Aorta (tissue), 5 donors: ENCODE results near the gene MYH11. TPM values are rescaled to one million over a fixed set of nuclear protein-coding genes. Genes with fewer than 3 reads are reported as not detected.
A peak's percentile ranks its signal among the peaks of the same experiment; 100 is the strongest.
"Not testable (repeated sequence)": the region's sequence is repeated elsewhere in the genome, so short reads cannot be mapped to it uniquely, and the experiment has no call there.

Experiments
- ATAC-seq: fragments of 200-7000 bp; cut with Tn5 transposase; one replicate; pipeline ENCODE4 v1.9.1; 2022; ENCODE audit warnings: moderate library complexity; ENCODE audit not compliant: low FRiP score
- DNase-seq, 2 donors: peaks; one replicate each; pipeline ENCODE4 v3.0.0-alpha.2; 2020
- H3K27ac ChIP-seq, 2 donors: one replicate each; pipeline ENCODE4 v1.5.1; 2013; ENCODE audit warnings: low read length in 2 of 2, mild to moderate bottlenecking in 2 of 2, moderate library complexity in 2 of 2, control low read depth in 1 of 2, inconsistent platforms in 1 of 2, low read depth in 1 of 2
- H3K27me3 ChIP-seq, 2 donors: one replicate each; pipeline ENCODE4 v1.6.1; 2013; ENCODE audit warnings: control low read depth in 1 of 2, low read length in 1 of 2, mild to moderate bottlenecking in 1 of 2, moderate library complexity in 1 of 2; ENCODE audit not compliant: insufficient read depth in 2 of 2, control insufficient read depth in 1 of 2
- H3K36me3 ChIP-seq, 2 donors: one replicate each; pipeline ENCODE4 v1.6.1; 2013; ENCODE audit warnings: control low read depth in 1 of 2, low read length in 1 of 2, mild to moderate bottlenecking in 1 of 2; ENCODE audit not compliant: insufficient read depth in 2 of 2, control insufficient read depth in 1 of 2
- H3K4me1 ChIP-seq, 2 donors: one replicate each; pipeline ENCODE4 v1.6.1; 2013; ENCODE audit warnings: low read length in 2 of 2, control low read depth in 1 of 2, mild to moderate bottlenecking in 1 of 2, moderate library complexity in 1 of 2; ENCODE audit not compliant: insufficient read depth in 2 of 2, control insufficient read depth in 1 of 2
- H3K4me3 ChIP-seq, 2 donors: one replicate each; pipeline ENCODE4 v1.5.1; 2013; ENCODE audit warnings: low read length in 2 of 2, control low read depth in 1 of 2, mild to moderate bottlenecking in 1 of 2
- H3K9me3 ChIP-seq: one replicate; pipeline ENCODE4 v1.6.1; 2013; ENCODE audit warnings: mild to moderate bottlenecking, low read length; ENCODE audit not compliant: control insufficient read depth
- WGBS, 2 donors: extraction: QIAGEN DNeasy Blood & Tissue Kit; methylation state at CpG; one replicate each; pipeline ENCODE4 v1.1.7; 2013; 5-methylcytosine and 5-hydroxymethylcytosine counted together
- intact Hi-C, 2 donors: fragments of 100-400 bp; cut with DNase I; formaldehyde crosslinking; loops; one replicate each; pipeline versions ENCODE4 v1.14.2 to v1.15.0; 2022
- polyA plus RNA-seq, 2 donors: library from polyadenylated mRNA; stranded (reverse); fragments of 200-250 nt; gene quantifications; one replicate each; pipeline ENCODE4 v1.2.3, GENCODE V29; 2013
- total RNA-seq, 2 donors: library from RNA; stranded (reverse); fragmentation: NEBNext Ultra II Directional; extraction: Animal tissue kit (Norgen Biotek cat#: 25700); gene quantifications; one replicate each; pipeline ENCODE4 v1.2.1, GENCODE V29; 2021
- donor health status: healthy with polysubstance abuse.
- donor health status: Bipolar disorder and iron deficiency.
- donor health status: DM: no; HTN: no; CAD: no.
- donor health status: DM: no; HTN: no; CAD: no.
- donor health status: DM: yes; HTN: yes; CAD: no.

The MYH11 gene
- total and polyA plus RNA-seq, 4 donors: 631 to 2,053 (median 1,169) TPM

DNA sequence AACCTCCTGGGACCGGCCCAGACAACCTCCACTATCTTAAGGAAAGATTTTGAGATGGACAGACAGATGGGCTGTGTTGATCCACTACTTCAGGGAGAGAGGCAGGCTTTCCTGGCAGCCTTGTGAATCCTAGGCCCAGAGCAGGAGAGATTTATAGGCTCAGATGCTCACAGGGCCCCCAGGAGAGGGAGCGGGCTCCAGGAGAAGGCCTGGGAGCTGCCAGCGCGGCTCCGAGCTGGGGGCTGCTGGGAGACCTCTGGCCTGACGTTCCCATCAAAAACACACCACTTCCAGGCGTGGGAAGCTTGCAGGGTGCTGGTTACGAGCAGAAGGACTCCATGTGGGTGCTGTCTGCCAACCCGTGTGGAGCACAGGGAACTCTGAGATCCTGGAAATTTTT, 53.2 kb downstream of the MYH11 start:
- H3K27me3 ChIP-seq: no peaks in the 10 kb centered on the region
- H3K4me1 ChIP-seq: peaks cover 0 to 2% of the 10 kb centered on the region in 2 donors
- peak overlapping the region; percentile 4 to 60 for H3K27ac ChIP-seq
- peaks cover 4 to 8% of the 10 kb centered on the region in 2 donors for H3K36me3 ChIP-seq
- no peak overlapping the region for H3K4me3 ChIP-seq
- DNase-seq (peak in 1 of 2 donors; percentile 53), ATAC-seq (peak; percentile 8)
- intact Hi-C loops: no loop called here
- no peaks in the 10 kb centered on the region for H3K9me3 ChIP-seq
- WGBS, 2 donors: 7 to 9% methylated on average over 9 of the region's 9 CpGs

DNA sequence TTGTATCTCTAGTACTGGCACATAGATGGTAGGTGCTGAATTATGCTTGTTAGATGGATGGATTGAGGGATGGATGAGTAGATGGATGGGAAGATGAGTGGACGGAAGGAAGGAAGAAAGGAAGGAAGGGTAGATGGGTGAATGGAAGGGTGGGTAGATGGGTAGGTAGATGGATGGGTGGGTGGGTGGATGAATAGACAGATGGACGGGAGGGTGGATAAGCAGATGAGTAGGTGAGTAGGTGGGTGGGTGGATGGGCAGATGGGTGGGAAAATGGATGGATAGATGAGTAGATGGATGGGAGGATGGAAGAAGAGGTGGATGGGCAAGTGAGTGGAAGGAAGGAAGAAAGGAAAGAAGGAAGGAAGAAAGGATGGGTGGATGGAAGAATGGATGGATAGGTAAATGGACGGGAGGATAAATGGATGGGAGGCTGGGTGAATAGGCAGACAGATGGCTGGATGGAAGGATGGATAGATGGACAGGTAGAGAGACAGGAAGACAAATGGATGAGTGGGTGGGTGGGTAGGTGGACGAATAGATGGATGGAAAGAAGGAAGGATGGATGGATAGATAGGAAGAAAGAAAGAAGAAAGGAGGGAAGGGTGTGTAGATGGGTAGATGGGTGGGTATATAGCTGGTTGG, 56.9 kb downstream of the MYH11 start:
- 90 to 91% methylated on average over 4 of the region's 4 CpGs for whole genome bisulfite sequencing, 2 donors
- Histone ChIP-seq H3K9me3 (no peaks in the 10 kb centered on the region), H3K27ac (peak overlapping the region in 1 of 2 donors; percentile 81), H3K4me3 (no peak overlapping the region), H3K27me3 (no peaks in the 10 kb centered on the region), H3K4me1 (peaks cover 0 to 1% of the 10 kb centered on the region in 2 donors), H3K36me3 (peaks cover 4 to 8% of the 10 kb centered on the region in 2 donors)
- no peak for DNase-seq
- intact Hi-C loops: no loop called here
- no peak for ATAC-seq

GRCh38 chr16:15798671-15799070, 58.2 kb downstream of the MYH11 start:
- Histone ChIP-seq H3K27me3 (no peaks in the 10 kb centered on the region), H3K27ac (peak overlapping the region; percentile 39 to 81), H3K9me3 (no peaks in the 10 kb centered on the region), H3K4me1 (no peaks in the 10 kb centered on the region), H3K36me3 (peaks cover 4 to 8% of the 10 kb centered on the region in 2 donors), H3K4me3 (no peak overlapping the region)
- ATAC-seq (no peak), DNase-seq (peak in 1 of 2 donors; percentile 51)
- WGBS, 2 donors: 32 to 40% methylated on average over 5 of the region's 5 CpGs
- intact Hi-C loops: no loop called here

- Histone ChIP-seq H3K4me1 (no peaks in the 10 kb centered on the region), H3K4me3 (no peak overlapping the region), H3K36me3 (peaks cover 4 to 8% of the 10 kb centered on the region in 2 donors), H3K27ac (no peak overlapping the region), H3K9me3 (no peaks in the 10 kb centered on the region), H3K27me3 (no peaks in the 10 kb centered on the region)
- intact Hi-C loops: no loop called here
- ATAC-seq (no peak), DNase-seq (no peak)
Observed at GRCh38 chr16:15796885-15797284, 59.9 kb downstream of the MYH11 start.

- peak in 1 of 2 donors; percentile 3 for DNase-seq
- Histone ChIP-seq H3K27me3 (no peaks in the 10 kb centered on the region), H3K27ac (no peak overlapping the region), H3K4me1 (no peaks in the 10 kb centered on the region), H3K36me3 (peaks cover 2 to 7% of the 10 kb centered on the region in 2 donors), H3K9me3 (no peaks in the 10 kb centered on the region), H3K4me3 (no peak overlapping the region)
- no peak for ATAC-seq
- intact Hi-C loops: no loop called here
- 65 to 67% methylated on average over 1 of the region's 1 CpG for WGBS, 2 donors
Observed at GRCh38 chr16:15795615-15796014, 61.2 kb downstream of the MYH11 start.

GRCh38 chr16:15792563-15792971, 64.3 kb downstream of the MYH11 start:
- intact Hi-C loops: loop anchor here in 1 of 2 donors (5.0 kb wide), 1 partner anchor 60 kb away; no protein-coding TSS in a partner anchor
- ATAC-seq: no peak
- H3K4me1 ChIP-seq: peaks cover 0 to 3% of the 10 kb centered on the region in 2 donors
- no peaks in the 10 kb centered on the region for H3K36me3 ChIP-seq
- no peak overlapping the region for H3K4me3 ChIP-seq
- H3K9me3 ChIP-seq: no peaks in the 10 kb centered on the region
- H3K27me3 ChIP-seq: no peaks in the 10 kb centered on the region
- H3K27ac ChIP-seq: peak overlapping the region; percentile 60 to 73
- WGBS, 2 donors: 43 to 47% methylated on average over 5 of the region's 5 CpGs
- DNase-seq: peak in 1 of 2 donors; percentile 55

GRCh38 chr16:15790458-15790857, 66.4 kb downstream of the MYH11 start:
- intact Hi-C loops: loop anchor here in 1 of 2 donors (5.0 kb wide), 1 partner anchor 62 kb away; no protein-coding TSS in a partner anchor
- 3 to 6% methylated on average over 4 of the region's 4 CpGs for WGBS, 2 donors
- H3K9me3 ChIP-seq: no peaks in the 10 kb centered on the region
- ATAC-seq (peak; percentile 30), DNase-seq (peak in 1 of 2 donors; percentile 57)
- H3K36me3 ChIP-seq: peaks cover 0 to under 1% of the 10 kb centered on the region in 2 donors
- H3K4me3 ChIP-seq: no peak overlapping the region
- peaks cover 0 to 3% of the 10 kb centered on the region in 2 donors for H3K4me1 ChIP-seq
- H3K27me3 ChIP-seq: no peaks in the 10 kb centered on the region
- peak overlapping the region; percentile 33 to 50 for H3K27ac ChIP-seq

GRCh38 chr16:15789816-15790215, 67.0 kb downstream of the MYH11 start:
- peak overlapping the region in 1 of 2 donors; percentile 50 for H3K27ac ChIP-seq
- not testable (repeated sequence) for H3K4me1 ChIP-seq, H3K27me3 ChIP-seq, H3K9me3 ChIP-seq, ATAC-seq, H3K4me3 ChIP-seq, H3K36me3 ChIP-seq
- peak in 1 of 2 donors; percentile 19 for DNase-seq
- 57 to 67% methylated on average over 5 of the region's 5 CpGs for WGBS, 2 donors
- intact Hi-C loops: loop anchor here in 1 of 2 donors (5.0 kb wide), 1 partner anchor 62 kb away; no protein-coding TSS in a partner anchor

- DNase-seq: peak in 1 of 2 donors; percentile 8
- no peaks in the 10 kb centered on the region for H3K27me3 ChIP-seq
- H3K27ac ChIP-seq: peak overlapping the region in 1 of 2 donors; percentile 23
- H3K9me3 ChIP-seq: no peaks in the 10 kb centered on the region
- peaks cover 5 to 6% of the 10 kb centered on the region in 2 donors for H3K36me3 ChIP-seq
- no peak for ATAC-seq
- intact Hi-C loops: no loop called here
- peaks cover 0 to 3% of the 10 kb centered on the region in 2 donors for H3K4me1 ChIP-seq
- WGBS, 2 donors: 53 to 63% methylated on average over 2 of the region's 2 CpGs
- H3K4me3 ChIP-seq: no peak overlapping the region
Observed at GRCh38 chr16:15788846-15789239, 68.0 kb downstream of the MYH11 start.
